Liver (tissue), 9 donors: Measurements from ENCODE around the gene RGL1. TPM values are rescaled to one million over a fixed set of nuclear protein-coding genes. Genes with fewer than 3 reads are reported as not detected.

ENCODE experiments used
- DNase-seq: peaks from one replicate; pipeline ENCODE4 v3.0.0-alpha.2; 2017; ENCODE audit warnings: low spot score
- H3K27ac ChIP-seq, 2 donors: one replicate each; pipeline ENCODE4 v1.7.0; 2013; ENCODE audit warnings: inconsistent platforms in 2 of 2, low read length in 2 of 2, control low read depth in 1 of 2, low read depth in 1 of 2, mild to moderate bottlenecking in 1 of 2
- H3K27me3 ChIP-seq, 4 donors: one replicate each; pipeline versions ENCODE4 v1.6.1 to v1.7.0; 2013; ENCODE audit warnings: low read length in 3 of 4, inconsistent platforms in 1 of 4, mild to moderate bottlenecking in 1 of 4, moderate library complexity in 1 of 4; ENCODE audit not compliant: control insufficient read depth in 4 of 4, insufficient read depth in 4 of 4
- H3K36me3 ChIP-seq, 4 donors: one replicate each; pipeline versions ENCODE4 v1.6.1 to v1.7.0; 2013; ENCODE audit warnings: low read length in 3 of 4, mild to moderate bottlenecking in 3 of 4, low read depth in 1 of 4, moderate library complexity in 1 of 4; ENCODE audit not compliant: control insufficient read depth in 4 of 4, insufficient read depth in 3 of 4
- H3K4me1 ChIP-seq, 4 donors: one replicate each; pipeline versions ENCODE4 v1.6.1 to v1.7.0; 2013; ENCODE audit warnings: low read length in 3 of 4, mild to moderate bottlenecking in 3 of 4, moderate library complexity in 1 of 4; ENCODE audit not compliant: control insufficient read depth in 4 of 4, insufficient read depth in 4 of 4
- H3K4me3 ChIP-seq, 3 donors: one replicate each; pipeline versions ENCODE4 v1.6.1 to v1.7.0; 2013; ENCODE audit warnings: low read length in 3 of 3, control low read depth in 1 of 3, low read depth in 1 of 3, mild to moderate bottlenecking in 1 of 3
- H3K9ac ChIP-seq, 2 donors: one replicate each; pipeline ENCODE4 v1.7.0; 2013; ENCODE audit warnings: low read length in 2 of 2, mild to moderate bottlenecking in 2 of 2, moderate library complexity in 2 of 2, control low read depth in 1 of 2, low read depth in 1 of 2
- H3K9me3 ChIP-seq, 4 donors: one replicate each; pipeline versions ENCODE4 v1.6.1 to v1.7.0; 2013; ENCODE audit warnings: low read length in 3 of 4; ENCODE audit not compliant: control insufficient read depth in 4 of 4
- EGR1 ChIP-seq, 2 donors: IDR thresholded peaks; 2 replicates each; pipeline ENCODE4 v1.6.1; 2016 to 2018; ENCODE audit warnings: antibody characterized with exemption in 2 of 2, low read depth in 2 of 2
- FOXA1 ChIP-seq: IDR thresholded peaks from 2 replicates; pipeline ENCODE4 v1.6.1; 2016; ENCODE audit warnings: antibody characterized with exemption
- GABPA ChIP-seq, 2 donors: IDR thresholded peaks in 1 of 2; conservative IDR thresholded peaks in 1 of 2; 2 replicates each; pipeline ENCODE4 v1.6.1; 2016; ENCODE audit warnings: antibody characterized with exemption in 2 of 2, mild to moderate bottlenecking in 1 of 2, moderate library complexity in 1 of 2
- HNF4A ChIP-seq, 2 donors: conservative IDR thresholded peaks; 2 replicates each; pipeline ENCODE4 v1.6.1; 2016; ENCODE audit warnings: antibody characterized with exemption in 2 of 2, mild to moderate bottlenecking in 2 of 2
- HNF4G ChIP-seq: IDR thresholded peaks from 2 replicates; pipeline ENCODE4 v1.6.1; 2016; ENCODE audit warnings: antibody characterized with exemption
- JUND ChIP-seq, 2 donors: IDR thresholded peaks; 2 replicates each; pipeline ENCODE4 v1.6.1; 2016; ENCODE audit warnings: antibody characterized with exemption in 2 of 2
- MAX ChIP-seq: IDR thresholded peaks from 2 replicates; pipeline ENCODE4 v1.6.1; 2016; ENCODE audit warnings: antibody characterized with exemption
- RAD21 ChIP-seq, 2 donors: IDR thresholded peaks; 2 replicates each; pipeline ENCODE4 v1.6.1; 2016; ENCODE audit warnings: antibody characterized with exemption in 2 of 2, mild to moderate bottlenecking in 2 of 2
- RXRA ChIP-seq, 2 donors: IDR thresholded peaks; 2 replicates each; pipeline ENCODE4 v1.6.1; 2017 to 2018; ENCODE audit warnings: antibody characterized with exemption in 2 of 2, mild to moderate bottlenecking in 1 of 2
- SP1 ChIP-seq: IDR thresholded peaks from 2 replicates; pipeline ENCODE4 v1.6.1; 2018; ENCODE audit warnings: antibody characterized with exemption, mild to moderate bottlenecking
- YY1 ChIP-seq: IDR thresholded peaks from 2 replicates; pipeline ENCODE4 v1.6.1; 2016; ENCODE audit warnings: antibody characterized with exemption, mild to moderate bottlenecking
- WGBS: extraction: QIAGEN DNeasy Blood & Tissue Kit; methylation state at CpG from one replicate; pipeline ENCODE4 v1.1.7; 2013; 5-methylcytosine and 5-hydroxymethylcytosine counted together
- polyA plus RNA-seq, 2 donors: library from polyadenylated mRNA; stranded (reverse) in 1 of 2; unstranded in 1 of 2; fragments of 200-250 nt in 1 of 2; fragments of >200 nt in 1 of 2; fragmentation: Nextera tagmentation in 1 of 2; extraction: Ambion mirVana in 1 of 2; gene quantifications; one replicate each; pipeline versions ENCODE4 v1.2.1 to v1.2.3, GENCODE V29; 2013 to 2015
- total RNA-seq, 2 donors: library from RNA; depleted of rRNA; stranded (reverse); fragments of >200 nt; gene quantifications; one replicate each; pipeline ENCODE4 v1.2.3, GENCODE V29; 2014
- TF ChIP-seq, protein P1 (sequence below): fragments of 150-350 bp; IDR thresholded peaks from 2 replicates; pipeline ENCODE4 v1.5.1; 2017; ENCODE audit warnings: improper control_type of control experiment, low read depth, low read length; ENCODE audit not compliant: missing input control
- TF ChIP-seq, protein P2 (sequence below): IDR thresholded peaks from 2 replicates; pipeline ENCODE4 v1.6.1; 2016; ENCODE audit warnings: antibody characterized with exemption
- TF ChIP-seq, protein P3 (sequence below): IDR thresholded peaks from 2 replicates; pipeline ENCODE4 v1.6.1; 2016; ENCODE audit warnings: antibody characterized with exemption, mild to moderate bottlenecking
- donor health status: healthy.
- donor health status: healthy.
- donor health status: healthy.
- donor health status: healthy.
- donor health status: healthy.

The RGL1 gene
- total and polyA plus RNA-seq, 4 donors, result 3.9 to 15.3 (median 8.9) TPM

GRCh38 chr1:183903101-183903500 is 98.2 kb downstream of the RGL1 start:
- no peak for DNase-seq
- Histone ChIP-seq H3K9me3 (no peaks in the 10 kb centered on the region), H3K27ac (no peak overlapping the region), H3K4me1 (no peaks in the 10 kb centered on the region), H3K36me3 (peaks cover under 1 to 11% (median 4%) of the 10 kb centered on the region in 4 donors), H3K27me3 (no peaks in the 10 kb centered on the region), H3K9ac (no peak overlapping the region), H3K4me3 (no peak overlapping the region)
- TF ChIP-seq HNF4G, result no peak
- WGBS, result 81% methylated on average over 5 of the region's 5 CpGs

GRCh38 chr1:183905508-183906113 is 100.7 kb downstream of the RGL1 start:
- no peaks in the 10 kb centered on the region for H3K9me3 ChIP-seq
- no peak overlapping the region for H3K4me3 ChIP-seq
- H3K4me1 ChIP-seq, result no peaks in the 10 kb centered on the region
- 95% methylated on average over 6 of the region's 6 CpGs for WGBS
- TF ChIP-seq RXRA (IDR thresholded peaks at IDR 0.05), result no peak
- TF ChIP-seq RAD21 (IDR thresholded peaks at IDR 0.05), result no peak
- TF ChIP-seq, protein P1, sequence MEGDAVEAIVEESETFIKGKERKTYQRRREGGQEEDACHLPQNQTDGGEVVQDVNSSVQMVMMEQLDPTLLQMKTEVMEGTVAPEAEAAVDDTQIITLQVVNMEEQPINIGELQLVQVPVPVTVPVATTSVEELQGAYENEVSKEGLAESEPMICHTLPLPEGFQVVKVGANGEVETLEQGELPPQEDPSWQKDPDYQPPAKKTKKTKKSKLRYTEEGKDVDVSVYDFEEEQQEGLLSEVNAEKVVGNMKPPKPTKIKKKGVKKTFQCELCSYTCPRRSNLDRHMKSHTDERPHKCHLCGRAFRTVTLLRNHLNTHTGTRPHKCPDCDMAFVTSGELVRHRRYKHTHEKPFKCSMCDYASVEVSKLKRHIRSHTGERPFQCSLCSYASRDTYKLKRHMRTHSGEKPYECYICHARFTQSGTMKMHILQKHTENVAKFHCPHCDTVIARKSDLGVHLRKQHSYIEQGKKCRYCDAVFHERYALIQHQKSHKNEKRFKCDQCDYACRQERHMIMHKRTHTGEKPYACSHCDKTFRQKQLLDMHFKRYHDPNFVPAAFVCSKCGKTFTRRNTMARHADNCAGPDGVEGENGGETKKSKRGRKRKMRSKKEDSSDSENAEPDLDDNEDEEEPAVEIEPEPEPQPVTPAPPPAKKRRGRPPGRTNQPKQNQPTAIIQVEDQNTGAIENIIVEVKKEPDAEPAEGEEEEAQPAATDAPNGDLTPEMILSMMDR, result no peak
- no peaks in the 10 kb centered on the region for H3K27me3 ChIP-seq
- H3K27ac ChIP-seq, result no peak overlapping the region
- H3K36me3 ChIP-seq, result peaks cover 1 to 14% (median 6%) of the 10 kb centered on the region in 4 donors
- H3K9ac ChIP-seq, result no peak overlapping the region
- no peak for DNase-seq

GRCh38 chr1:183907070-183907469 is 102.2 kb downstream of the RGL1 start:
- Histone ChIP-seq H3K9ac (no peak overlapping the region), H3K36me3 (peaks cover 0 to 14% (median 6%) of the 10 kb centered on the region in 4 donors), H3K4me3 (no peak overlapping the region), H3K9me3 (no peaks in the 10 kb centered on the region), H3K4me1 (no peaks in the 10 kb centered on the region), H3K27ac (no peak overlapping the region), H3K27me3 (no peaks in the 10 kb centered on the region)
- 93% methylated on average over 4 of the region's 4 CpGs for WGBS
- no peak for DNase-seq
- TF ChIP-seq, protein P2, sequence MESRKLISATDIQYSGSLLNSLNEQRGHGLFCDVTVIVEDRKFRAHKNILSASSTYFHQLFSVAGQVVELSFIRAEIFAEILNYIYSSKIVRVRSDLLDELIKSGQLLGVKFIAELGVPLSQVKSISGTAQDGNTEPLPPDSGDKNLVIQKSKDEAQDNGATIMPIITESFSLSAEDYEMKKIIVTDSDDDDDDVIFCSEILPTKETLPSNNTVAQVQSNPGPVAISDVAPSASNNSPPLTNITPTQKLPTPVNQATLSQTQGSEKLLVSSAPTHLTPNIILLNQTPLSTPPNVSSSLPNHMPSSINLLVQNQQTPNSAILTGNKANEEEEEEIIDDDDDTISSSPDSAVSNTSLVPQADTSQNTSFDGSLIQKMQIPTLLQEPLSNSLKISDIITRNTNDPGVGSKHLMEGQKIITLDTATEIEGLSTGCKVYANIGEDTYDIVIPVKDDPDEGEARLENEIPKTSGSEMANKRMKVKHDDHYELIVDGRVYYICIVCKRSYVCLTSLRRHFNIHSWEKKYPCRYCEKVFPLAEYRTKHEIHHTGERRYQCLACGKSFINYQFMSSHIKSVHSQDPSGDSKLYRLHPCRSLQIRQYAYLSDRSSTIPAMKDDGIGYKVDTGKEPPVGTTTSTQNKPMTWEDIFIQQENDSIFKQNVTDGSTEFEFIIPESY, result no peak
- TF ChIP-seq RXRA (IDR thresholded peaks at IDR 0.05) (no peak), HNF4A (conservative IDR thresholded peaks at IDR 0.05) (no peak), SP1 (no peak), HNF4G (no peak), FOXA1 (no peak), GABPA (IDR thresholded peaks at IDR 0.05 in 1 of 2, conservative IDR thresholded peaks at IDR 0.05 in 1 of 2) (no peak), JUND (IDR thresholded peaks at IDR 0.05) (no peak), YY1 (no peak), EGR1 (IDR thresholded peaks at IDR 0.05; ENCODE audit: low read depth in 2 of 2) (no peak), MAX (no peak)
- TF ChIP-seq, protein P3, sequence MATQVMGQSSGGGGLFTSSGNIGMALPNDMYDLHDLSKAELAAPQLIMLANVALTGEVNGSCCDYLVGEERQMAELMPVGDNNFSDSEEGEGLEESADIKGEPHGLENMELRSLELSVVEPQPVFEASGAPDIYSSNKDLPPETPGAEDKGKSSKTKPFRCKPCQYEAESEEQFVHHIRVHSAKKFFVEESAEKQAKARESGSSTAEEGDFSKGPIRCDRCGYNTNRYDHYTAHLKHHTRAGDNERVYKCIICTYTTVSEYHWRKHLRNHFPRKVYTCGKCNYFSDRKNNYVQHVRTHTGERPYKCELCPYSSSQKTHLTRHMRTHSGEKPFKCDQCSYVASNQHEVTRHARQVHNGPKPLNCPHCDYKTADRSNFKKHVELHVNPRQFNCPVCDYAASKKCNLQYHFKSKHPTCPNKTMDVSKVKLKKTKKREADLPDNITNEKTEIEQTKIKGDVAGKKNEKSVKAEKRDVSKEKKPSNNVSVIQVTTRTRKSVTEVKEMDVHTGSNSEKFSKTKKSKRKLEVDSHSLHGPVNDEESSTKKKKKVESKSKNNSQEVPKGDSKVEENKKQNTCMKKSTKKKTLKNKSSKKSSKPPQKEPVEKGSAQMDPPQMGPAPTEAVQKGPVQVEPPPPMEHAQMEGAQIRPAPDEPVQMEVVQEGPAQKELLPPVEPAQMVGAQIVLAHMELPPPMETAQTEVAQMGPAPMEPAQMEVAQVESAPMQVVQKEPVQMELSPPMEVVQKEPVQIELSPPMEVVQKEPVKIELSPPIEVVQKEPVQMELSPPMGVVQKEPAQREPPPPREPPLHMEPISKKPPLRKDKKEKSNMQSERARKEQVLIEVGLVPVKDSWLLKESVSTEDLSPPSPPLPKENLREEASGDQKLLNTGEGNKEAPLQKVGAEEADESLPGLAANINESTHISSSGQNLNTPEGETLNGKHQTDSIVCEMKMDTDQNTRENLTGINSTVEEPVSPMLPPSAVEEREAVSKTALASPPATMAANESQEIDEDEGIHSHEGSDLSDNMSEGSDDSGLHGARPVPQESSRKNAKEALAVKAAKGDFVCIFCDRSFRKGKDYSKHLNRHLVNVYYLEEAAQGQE, result no peak
- TF ChIP-seq, protein P1, result no peak
